Measurements from ENCODE around the gene MAP4K4.

MAP4K4 gene

DNA sequence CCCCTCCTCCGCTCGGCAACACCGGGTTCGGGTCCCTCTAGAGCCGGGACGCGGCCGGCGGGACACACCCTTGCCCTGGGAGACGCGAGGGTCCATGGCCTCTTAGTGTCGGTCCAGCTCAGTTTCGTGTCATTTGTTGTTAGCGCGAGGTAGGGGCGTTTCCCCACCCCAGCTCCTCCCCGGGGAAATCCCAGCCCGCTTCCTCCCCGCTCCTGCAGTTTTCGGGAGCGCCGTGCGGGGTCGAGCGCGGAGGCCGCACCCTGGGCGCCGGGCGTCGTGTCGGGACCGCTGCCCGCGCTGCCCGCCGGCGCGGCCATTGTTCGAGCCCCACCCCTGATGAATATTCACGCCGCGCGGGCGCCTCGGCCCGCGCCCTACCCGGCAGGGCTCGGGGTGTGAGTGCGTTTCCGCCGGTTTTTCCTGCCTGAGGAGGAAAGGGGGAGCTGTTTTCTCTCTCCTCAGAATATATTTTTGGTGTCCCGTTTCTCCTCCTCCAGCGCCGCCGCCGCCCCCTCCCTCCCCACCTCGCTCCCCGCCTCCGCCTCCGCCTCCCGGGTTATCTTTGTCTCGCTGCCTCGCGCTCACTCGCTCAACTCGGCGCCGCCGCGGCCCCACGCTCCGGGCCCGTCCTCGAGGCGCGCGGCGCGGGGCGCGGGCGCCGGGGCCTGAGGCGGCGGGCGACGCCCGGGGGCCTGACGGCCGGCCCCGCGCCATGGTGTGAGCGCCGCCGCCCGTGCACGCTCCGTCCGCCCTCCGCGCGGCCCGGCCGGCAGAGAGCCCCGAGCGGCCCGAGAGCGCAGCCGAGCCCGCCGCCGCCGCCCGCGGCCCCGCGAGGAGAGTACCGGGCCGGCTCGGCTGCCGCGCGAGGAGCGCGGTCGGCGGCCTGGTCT lies at the start of gene MAP4K4:
TSS of gene MAP4K4 (plus strand) at position 584 of the 890 bp plus-strand sequence. CDS start 374 bp downstream, outside the sequence.
- peak; percentile 43 for DNase-seq (ENCODE audit: low read depth)

DNA sequence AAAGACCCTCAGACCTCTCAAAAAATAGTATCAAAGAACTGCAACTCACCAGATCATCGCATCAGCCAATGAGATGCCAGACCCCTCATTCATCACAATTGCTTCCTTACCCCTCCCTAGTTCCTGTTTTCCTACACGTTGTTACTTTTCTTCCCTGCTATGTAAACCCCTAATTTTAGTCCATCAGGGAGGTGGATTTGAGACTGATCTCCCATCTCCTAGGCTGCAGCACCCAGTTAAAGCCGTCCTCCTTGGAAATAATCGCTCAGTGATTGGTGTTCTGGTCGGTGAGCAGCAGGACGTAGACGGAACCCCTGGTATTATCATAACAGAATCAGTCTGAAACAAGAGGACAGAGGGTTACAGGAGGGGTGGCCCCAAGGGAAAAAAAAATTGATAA lies 44.0 kb upstream of the MAP4K4 start:
- no peak for DNase-seq (ENCODE audit: low read depth)

DNA sequence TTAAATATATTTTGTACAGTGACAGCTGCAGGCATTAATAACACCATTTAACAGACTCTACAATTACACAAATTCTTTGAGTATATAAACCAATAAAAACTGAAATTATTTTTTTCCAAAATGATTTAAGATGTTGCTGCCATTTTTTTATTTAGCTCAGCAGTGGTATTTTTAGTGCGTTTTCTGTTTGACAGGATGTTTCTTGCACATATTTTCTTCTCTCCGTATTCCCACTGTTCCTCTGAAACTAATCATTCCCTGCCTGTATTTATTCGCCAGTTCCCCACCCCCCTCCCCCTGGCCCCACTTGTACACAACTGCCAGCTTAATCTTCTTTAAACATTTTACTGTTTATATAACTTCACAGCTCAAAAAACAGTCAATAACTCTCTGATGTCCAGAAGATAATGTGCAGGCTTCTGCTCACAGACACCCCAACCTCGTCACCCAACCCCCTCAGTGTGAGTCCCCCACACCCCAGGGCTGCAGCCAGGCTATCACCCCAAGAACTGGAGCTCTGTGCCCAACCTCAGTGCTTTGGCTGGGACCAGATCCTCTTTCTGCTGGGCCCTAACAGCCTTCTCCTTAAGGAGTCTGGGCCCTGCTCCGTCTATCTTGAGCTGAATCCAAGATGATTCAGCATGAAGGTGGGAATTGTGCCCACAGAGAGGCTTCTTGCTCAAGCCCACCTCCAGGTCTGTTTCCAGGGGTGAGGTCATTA lies 41.6 kb upstream of the MAP4K4 start:
- DNase-seq (ENCODE audit: low read depth), result no peak

DNA sequence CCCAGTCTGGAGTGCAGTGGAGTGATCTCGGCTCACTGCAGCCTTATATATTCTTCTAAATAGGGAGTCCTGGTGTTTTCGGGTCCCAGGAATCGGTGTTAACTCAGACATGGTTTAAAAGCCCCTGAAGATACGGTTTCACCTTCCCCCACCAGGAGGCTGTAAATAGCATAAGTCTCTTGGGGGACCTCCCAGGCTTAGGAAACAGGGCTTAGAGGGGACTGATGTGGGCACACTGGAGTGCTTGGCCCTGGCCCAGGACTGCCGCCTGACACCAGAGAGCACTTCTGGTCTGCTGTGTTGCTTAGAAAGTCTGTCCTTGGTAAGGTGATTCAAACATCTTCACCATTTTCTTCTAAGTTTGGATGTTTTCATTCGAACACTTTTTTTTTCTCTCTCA lies 39.7 kb upstream of the MAP4K4 start:
- no peak for DNase-seq (ENCODE audit: low read depth)

DNA sequence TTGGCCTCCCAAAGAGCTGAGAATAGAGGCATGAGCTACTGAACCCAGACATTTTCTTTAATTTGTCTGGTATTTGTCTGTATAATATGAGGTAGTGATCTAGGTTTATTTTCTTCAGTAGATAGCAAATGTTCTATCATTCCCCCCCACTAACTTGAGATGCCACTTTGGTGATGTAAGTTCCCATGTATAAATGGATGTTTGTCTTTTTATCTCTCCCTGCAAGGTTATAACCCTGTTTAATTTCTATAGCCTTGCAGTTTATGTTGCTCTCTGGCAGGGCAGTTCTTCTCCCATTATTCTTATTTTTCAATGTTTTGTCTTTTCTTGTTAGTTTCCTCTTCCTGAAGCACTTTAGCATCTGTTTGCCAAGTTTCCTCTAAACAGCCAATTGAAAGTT lies 39.1 kb upstream of the MAP4K4 start:
- no peak for DNase-seq (ENCODE audit: low read depth)

DNA sequence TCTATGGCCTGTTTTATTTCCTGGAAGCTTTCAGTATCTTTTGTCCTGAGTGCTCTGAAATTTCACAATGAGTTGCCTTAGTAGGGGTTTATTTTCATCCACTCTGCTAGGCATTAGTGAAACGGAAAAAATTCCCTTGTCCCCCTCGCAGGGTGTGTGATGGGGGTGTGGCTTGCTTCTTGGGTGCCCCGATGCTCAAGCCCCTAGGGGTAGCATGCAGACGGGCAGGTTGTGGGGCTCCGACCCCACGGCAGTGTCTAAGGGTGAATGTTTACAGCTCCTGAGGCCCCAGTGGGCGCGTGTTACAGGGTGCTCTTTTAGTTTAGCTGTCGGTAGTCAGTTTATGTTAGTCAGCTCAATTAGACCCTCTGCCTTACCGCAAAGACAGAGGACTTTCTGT lies 32.2 kb upstream of the MAP4K4 start:
- DNase-seq (ENCODE audit: low read depth), result no peak

DNA sequence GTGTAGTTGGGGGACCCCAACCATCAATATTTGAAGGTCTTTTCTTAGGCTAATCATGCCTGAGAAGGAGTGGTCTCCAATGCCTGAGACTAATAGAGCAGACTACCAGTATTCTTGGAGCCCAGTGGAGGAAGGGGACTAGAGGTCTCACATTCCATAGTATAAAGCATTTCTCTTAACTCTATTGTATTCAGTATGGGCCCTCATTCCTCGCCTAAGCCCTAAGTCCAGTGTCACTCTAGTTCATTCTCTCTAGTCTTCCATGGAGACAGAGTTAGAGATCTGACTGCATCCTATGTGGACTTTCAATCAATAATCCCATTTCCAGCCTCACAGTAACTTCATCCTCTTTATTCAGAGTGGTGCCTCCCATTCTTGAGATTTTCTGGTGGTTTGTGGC lies 29.7 kb upstream of the MAP4K4 start:
- DNase-seq (ENCODE audit: low read depth), result no peak

DNA sequence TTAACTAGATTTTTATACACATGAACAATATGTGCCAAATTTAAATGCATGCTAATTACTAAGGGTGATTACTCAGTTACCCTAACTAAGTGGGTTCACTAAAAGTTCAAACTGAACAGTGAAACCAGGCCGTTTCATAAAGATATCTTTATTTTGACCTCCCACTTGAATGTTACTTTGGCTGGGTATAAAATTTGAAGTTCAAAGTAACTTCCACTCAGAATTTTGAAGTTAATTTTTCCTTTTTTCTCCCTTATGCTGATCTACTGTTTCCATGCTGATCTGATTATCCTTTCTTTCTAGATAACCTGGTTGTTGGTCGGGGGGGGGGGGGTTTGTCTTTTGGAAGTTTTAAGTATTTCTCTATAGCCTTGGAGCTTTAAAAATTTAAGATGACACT lies 25.5 kb upstream of the MAP4K4 start:
- DNase-seq (ENCODE audit: low read depth), result no peak

DNA sequence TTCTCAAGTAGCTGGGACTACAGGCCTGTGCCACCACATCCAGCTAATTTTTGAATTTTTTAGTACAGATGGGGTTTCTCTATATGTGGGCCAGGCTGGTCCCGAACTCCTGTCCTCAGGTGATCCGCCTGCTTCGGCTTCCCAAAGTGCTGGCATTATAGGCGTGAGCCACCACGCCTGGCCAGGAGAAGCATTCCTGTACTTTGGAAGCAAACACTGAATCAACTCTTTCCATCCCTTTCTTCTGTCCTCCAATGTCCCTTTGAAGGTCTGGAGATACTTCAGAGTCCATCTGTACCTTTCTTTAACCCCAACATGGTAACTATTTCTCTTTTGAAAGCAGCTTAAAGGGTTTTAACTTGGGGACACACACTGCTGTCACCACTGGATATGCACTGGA lies 23.6 kb upstream of the MAP4K4 start:
- DNase-seq (ENCODE audit: low read depth), result no peak

DNA sequence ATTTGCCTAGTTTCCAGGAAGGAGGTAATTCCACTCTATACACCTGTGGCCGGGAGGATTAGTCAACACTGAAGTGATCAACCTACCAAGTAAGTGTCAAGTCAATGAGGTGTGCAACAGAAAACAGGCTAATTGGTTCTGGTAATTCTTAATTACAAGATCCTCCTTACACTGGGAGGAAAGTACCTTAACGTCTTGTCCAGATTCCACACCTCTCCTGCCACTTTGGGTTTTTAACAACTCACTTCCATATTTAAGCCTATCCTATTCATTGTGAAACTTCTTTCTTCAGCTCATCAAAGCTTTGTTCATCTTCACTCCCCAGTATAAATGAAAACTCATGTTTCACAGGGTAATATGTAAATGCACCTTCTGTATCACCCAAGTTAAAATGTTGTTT lies 22.0 kb upstream of the MAP4K4 start:
- DNase-seq (ENCODE audit: low read depth), result no peak

DNA sequence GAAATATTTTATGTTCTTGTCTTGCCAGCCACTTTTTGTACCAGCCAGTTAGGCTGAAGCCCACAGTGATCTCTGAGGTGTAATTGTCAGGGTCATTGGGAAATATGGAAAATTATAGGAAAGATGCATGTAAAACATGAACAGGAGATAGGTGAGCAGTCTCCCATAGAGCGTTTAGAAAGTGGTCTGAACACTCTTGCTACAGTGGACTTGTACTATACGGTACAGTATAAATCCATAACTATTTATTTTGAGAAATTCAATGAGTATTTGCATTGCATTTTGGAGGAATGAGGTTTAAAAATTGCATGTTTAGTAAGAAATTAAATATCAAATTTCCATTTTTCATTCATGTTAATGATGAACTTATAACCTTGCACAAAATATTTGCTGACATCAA lies 20.8 kb upstream of the MAP4K4 start:
- no peak for DNase-seq (ENCODE audit: low read depth)

DNA sequence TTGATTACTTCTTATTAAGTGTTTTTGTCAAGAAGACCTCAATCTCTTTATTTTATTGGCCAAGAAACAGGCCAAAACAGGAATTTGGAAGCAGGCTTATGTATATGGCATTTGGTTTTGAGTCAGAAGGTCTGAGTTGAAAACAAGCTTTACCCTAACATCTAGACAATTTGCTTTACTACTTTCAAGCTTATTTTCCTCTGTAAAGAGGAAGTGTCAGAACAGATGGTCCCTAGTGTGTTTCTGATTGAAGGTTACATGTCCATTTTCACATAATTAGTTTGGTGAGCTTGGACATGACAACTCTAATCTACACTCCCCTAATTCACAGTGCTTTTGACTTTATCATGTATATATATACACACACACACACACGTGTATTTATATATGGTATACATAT lies 19.8 kb upstream of the MAP4K4 start:
- no peak for DNase-seq (ENCODE audit: low read depth)

DNA sequence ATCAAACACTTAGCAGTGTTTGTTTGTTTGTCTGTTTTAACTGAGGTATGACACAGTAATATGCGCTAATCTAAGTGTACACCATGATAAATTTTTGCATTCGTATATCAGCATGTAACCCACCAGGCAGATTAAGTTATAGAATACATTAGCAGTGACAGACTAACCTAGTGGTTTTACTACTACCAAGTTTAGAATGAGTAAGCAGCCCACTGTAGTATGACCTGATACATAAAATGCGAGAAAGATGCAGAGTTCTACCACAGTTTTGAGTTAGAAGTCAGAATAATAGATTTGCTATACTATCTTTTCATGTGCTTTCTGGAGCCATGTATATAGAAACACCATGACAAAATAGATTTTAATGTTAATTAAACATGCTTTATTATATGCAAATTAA lies 19.1 kb upstream of the MAP4K4 start:
- DNase-seq (ENCODE audit: low read depth), result no peak

DNA sequence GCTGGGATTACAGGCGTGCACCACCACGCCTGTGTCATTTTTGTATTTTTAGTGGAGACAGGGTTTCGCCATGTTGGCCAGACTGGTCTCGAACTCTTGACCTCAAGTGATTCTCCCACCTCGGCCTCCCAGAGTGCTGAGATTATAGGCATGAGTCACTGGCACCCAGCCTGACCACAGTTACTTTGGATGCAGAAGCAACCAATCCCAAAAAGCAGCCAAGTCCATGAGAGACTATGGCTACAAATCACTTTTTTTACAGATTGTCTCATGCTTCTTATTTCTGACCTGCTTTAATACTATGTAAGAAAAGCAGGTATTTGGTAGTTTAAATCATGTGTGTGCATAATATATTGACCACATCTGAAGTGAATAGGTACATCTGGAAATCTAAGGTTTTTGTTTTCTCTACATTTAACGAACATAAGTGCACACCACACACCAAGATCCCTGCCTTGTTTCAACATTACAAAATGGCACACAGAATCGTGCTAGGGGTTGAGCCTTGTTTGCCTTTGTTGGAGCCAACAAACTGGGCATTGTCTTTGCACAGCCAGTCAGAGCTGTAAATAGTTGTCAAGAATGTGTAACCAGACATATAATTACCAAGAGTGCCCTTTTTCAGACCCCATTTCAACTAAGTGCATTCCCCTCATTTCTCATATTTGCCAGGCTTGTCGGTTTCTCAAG lies 18.3 kb upstream of the MAP4K4 start:
- no peak for DNase-seq (ENCODE audit: low read depth)

DNA sequence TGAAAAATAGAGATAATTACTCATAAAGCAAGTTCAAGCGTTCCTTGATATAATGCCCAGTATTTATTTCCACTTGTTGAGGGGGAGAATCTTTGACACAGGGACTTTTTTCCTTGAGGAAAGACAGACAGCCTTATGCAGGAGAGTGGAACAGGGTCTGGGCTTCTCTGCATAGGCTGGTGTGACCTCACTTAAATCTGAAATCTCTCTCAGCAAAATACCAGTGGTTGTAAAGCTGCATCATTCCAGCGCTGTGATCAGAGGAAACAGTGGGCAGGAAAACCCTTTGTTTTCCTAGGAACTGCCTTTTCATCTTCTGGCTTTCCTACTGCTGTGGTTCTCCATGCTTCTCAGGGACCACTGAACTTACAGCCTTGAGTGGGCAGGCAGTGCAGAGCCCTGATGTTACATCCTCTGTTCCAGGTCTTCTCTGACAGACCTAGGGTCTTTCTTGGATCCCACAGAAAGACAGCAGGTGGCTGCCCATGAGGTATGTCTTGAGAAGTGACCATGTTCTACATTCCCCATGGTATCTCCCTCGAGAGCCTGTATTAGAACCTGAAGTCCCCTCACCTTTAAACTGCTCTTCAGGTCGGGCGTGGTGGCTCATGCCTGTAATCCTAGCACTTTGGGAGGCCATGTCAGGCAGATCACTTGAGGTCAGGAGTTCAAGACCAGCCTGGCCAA lies 17.6 kb upstream of the MAP4K4 start:
- DNase-seq (ENCODE audit: low read depth), result no peak

DNA sequence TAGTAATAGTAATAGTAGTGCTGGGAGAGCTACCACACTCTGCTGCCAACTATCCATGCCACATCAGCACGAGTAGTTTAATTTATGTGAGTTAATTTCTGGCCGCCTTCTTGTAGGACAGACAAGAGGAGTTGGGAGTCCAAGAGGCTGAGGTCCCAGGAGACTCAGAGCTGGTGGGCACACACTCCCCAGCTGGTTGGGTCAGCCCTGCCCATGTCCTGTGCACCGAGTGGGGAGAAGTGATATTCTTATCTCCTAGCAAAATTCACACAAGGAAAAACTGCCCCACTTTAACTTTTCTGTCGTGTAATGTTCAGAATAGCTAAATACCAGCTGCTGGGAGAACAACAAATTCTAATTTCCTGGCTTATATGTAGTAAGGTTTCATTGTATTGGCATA lies 15.2 kb upstream of the MAP4K4 start:
- no peak for DNase-seq (ENCODE audit: low read depth)

DNA sequence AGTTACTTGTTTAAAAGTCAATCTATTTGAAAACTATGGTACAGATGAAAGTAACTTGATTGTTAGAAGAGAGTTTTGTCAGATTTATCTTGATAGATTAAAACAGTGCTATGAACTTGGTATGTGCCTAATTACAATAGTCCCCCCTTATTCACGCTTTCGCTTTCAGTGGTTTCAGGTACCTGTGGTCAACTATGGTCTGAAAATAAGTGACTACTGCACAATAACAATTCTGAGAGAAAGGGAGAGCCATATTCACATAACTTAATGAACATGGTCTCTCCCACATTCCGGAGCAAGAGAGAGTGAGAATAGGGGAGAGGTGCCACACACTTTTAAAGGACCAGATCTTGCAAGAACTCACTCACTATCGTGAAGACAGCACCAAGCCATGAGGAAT lies 13.2 kb upstream of the MAP4K4 start:
- DNase-seq (ENCODE audit: low read depth), result no peak

DNA sequence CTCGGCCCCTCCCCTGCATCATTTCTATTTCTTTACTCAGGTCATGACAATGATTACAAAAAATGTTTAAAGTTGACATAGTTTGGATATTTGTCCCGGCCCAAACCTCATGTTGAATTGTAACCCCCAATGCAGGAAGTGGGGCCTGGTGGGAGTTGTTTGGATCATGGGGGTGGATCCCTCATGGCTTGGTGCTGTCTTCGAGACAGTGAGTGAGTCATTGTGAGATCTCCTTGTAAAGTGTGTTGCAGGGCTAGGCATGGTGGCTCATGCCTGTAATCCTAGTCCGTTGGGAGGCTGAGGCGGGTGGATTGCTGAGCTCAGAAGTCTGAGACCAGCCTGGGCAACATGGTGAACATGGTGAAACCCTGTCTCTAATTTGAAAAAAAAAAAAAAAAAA lies 9.2 kb upstream of the MAP4K4 start:
- DNase-seq (ENCODE audit: low read depth), result no peak

DNA sequence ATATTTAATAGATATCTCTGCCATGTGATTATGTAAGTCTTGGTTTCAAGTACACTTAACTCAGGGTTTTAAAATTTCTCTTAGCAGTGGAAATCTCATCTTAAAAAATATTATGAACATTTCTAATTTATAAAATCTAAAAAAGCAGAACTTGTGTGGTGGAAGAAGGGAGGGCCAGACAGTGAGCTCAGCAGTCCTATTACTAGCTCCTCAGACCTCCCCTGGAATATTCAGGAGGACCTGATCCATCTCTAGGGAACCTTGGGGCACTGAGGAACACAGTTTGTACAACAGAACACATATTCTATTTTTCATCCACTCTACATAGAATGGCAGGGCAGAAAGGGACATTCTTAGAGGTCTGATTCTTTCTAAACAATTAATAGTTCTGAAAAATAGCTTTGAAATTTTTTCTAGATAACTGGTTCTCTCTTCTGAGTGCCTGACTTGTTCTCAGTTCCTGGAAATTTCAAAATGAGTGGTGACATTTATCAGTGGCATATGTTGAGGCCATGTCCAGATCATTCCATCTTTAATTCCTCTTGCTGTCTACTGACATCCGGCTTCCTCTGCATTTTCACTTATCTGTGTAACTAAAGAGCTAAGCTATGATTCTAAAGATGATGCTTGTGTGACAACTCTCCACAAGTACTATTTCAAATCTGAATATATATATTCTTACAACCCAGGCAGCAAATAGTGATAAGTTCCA lies 8.2 kb upstream of the MAP4K4 start:
- DNase-seq (ENCODE audit: low read depth), result no peak

DNA sequence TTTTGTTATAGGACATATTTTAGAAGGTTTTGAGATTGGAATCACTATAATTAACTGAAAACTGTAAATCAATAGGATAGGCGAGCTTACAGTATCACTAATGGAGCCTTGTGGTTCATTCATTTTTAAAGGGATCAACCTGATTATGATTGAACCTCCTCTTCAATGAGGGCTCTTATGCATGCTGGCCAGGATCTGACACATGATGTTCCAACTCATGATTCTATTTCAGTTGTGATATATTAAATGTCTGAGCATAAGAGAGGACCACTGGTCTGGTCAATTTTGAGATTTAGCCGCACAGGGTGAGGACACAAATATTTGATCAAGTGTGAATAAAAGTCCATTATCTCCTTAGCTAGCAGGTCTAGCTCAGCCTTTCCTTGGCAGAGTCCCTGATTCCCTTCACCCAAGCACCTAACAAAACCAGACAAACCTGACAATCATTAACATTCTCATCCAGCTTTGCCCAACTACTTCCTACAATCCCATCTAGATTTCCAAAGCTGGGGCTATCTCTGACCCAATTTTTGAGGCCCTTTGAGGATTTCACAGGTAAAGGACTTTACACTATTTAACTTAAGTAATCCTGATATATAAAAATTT lies 6.9 kb upstream of the MAP4K4 start:
- no peak for DNase-seq (ENCODE audit: low read depth)

DNA sequence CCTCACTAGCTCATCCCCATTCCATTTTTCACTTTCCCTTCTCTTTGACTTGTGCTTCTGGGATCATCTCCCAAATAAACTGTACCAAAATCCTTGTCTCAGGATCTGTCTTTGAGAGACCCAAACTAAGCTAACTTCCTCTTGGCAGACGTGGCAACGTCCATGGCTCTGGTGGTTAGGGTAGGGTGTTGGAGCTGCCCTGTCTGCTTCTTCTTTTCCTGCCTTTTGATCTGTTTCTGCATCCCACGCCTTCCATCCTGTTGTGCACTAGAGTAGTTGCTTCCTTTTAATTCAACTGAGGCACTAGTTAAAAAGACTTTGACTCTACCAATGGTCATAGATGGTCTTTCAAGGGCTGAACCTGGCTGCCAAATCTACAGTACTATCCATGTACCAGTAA lies 5.5 kb upstream of the MAP4K4 start:
- DNase-seq (ENCODE audit: low read depth), result no peak

All from HS-27A (cell line).